PC-3 (cell line): ENCODE measurements around the gene DNAAF2. TPM values are rescaled to one million over a fixed set of nuclear protein-coding genes. Genes with fewer than 3 reads are reported as not detected.
A peak's percentile ranks its signal among the peaks of the same experiment; 100 is the strongest.

ENCODE experiments used
- ATAC-seq: fragments of 200-7000 bp; cut with Tn5 transposase; 2 replicates; pipeline ENCODE4 v1.9.1; 2020; ENCODE audit warnings: mild to moderate bottlenecking, moderate library complexity
- BruUV-seq: library from RNA; stranded (reverse); fragments of 400-500 nt; replicated peaks from 2 replicates; lab custom pipeline; 2021; lab: Mats Ljungman, UMichigan
- CTCF ChIA-PET: fragments of 300-600 bp; sonication (Branson Sonifier 250); formaldehyde crosslinking; loops from one replicate; lab custom pipeline; 2022; ENCODE audit warnings: antibody characterized with exemption; lab: Charles Lee
- POLR2A ChIA-PET: fragments of 300-600 bp; sonication (Branson Sonifier 250); formaldehyde crosslinking; loops from one replicate; lab custom pipeline; 2022; ENCODE audit warnings: antibody characterized with exemption; ENCODE audit not compliant: unreplicated experiment; lab: Charles Lee
- DNase-seq: peaks from one replicate; pipeline ENCODE4 v3.0.0-alpha.2; 2015
- H2AFZ ChIP-seq: fragments of 300-600 bp; sonication (generic); 2 replicates; pipeline ENCODE4 v1.6.0; 2016; ENCODE audit warnings: antibody characterized with exemption, low read length
- H3F3A ChIP-seq: fragments of 300-600 bp; sonication (generic); one replicate; pipeline ENCODE4 v1.6.0; 2017; ENCODE audit warnings: antibody characterized with exemption, low read length, control low read depth, mild to moderate bottlenecking; ENCODE audit not compliant: unreplicated experiment
- H3K27ac ChIP-seq: fragments of 300-600 bp; sonication (generic); 2 replicates; pipeline ENCODE4 v1.5.1; 2016; ENCODE audit warnings: mild to moderate bottlenecking, low read length
- H3K27me3 ChIP-seq: fragments of 300-600 bp; sonication (generic); 2 replicates; pipeline ENCODE4 v1.6.1; 2016; ENCODE audit warnings: low read length, mixed read lengths
- H3K36me3 ChIP-seq: fragments of 300-600 bp; sonication (generic); 2 replicates; pipeline ENCODE4 v1.6.1; 2016; ENCODE audit warnings: low read depth, mixed run types, low read length, mixed read lengths
- H3K4me1 ChIP-seq: fragments of 300-600 bp; sonication (generic); 2 replicates; pipeline ENCODE4 v1.5.1; 2016; ENCODE audit warnings: low read length; ENCODE audit not compliant: insufficient read depth
- H3K4me2 ChIP-seq: fragments of 300-600 bp; sonication (generic); 2 replicates; pipeline ENCODE4 v1.6.0; 2016; ENCODE audit warnings: low read length
- H3K4me3 ChIP-seq: fragments of 300-600 bp; sonication (generic); 2 replicates; pipeline ENCODE4 v1.5.1; 2016; ENCODE audit warnings: mild to moderate bottlenecking, low read length, mixed read lengths
- H3K79me2 ChIP-seq: fragments of 300-600 bp; sonication (generic); 2 replicates; pipeline ENCODE4 v1.6.1; 2017; ENCODE audit warnings: low read length, mixed read lengths
- H3K9ac ChIP-seq: fragments of 300-600 bp; sonication (generic); 2 replicates; pipeline ENCODE4 v1.6.0; 2016; ENCODE audit warnings: mild to moderate bottlenecking, low read length
- H3K9me2 ChIP-seq: fragments of 300-600 bp; sonication (generic); replicated peaks from 2 replicates; pipeline ENCODE4 v1.6.1; 2016; ENCODE audit warnings: mixed run types, low read length, mixed read lengths
- H3K9me3 ChIP-seq: fragments of 300-600 bp; sonication (generic); 2 replicates; pipeline ENCODE4 v1.6.1; 2016; ENCODE audit warnings: low read length, mixed read lengths
- H4K20me1 ChIP-seq: fragments of 300-600 bp; sonication (generic); 2 replicates; pipeline ENCODE4 v1.6.1; 2016; ENCODE audit warnings: low read length, mixed read lengths
- CTCF ChIP-seq: fragments of 300-600 bp; sonication (generic); conservative IDR thresholded peaks from 2 replicates; pipeline ENCODE4 v1.5.1; 2017; ENCODE audit warnings: antibody characterized with exemption, low read depth, mild to moderate bottlenecking, low read length
- EZH2 ChIP-seq: fragments of 300-600 bp; sonication (generic); IDR thresholded peaks from one replicate; pipeline ENCODE4 v1.6.1; 2017; ENCODE audit warnings: antibody characterized with exemption, mild to moderate bottlenecking, low read length; ENCODE audit not compliant: unreplicated experiment
- EZH2phosphoT487 ChIP-seq: fragments of 300-600 bp; sonication (generic); IDR thresholded peaks from 2 replicates; pipeline ENCODE4 v1.6.1; 2018; ENCODE audit warnings: mild to moderate bottlenecking, antibody characterized with exemption, low read length, borderline replicate concordance
- intact Hi-C: fragments of 100-400 bp; cut with micrococcal nuclease; formaldehyde crosslinking; loops from 2 replicates; pipeline ENCODE4 v1.9.0; 2023
- total RNA-seq: library from RNA; depleted of rRNA; stranded (reverse); fragments of >200 nt; gene quantifications from 2 replicates; pipeline ENCODE4 v1.2.3, GENCODE V29; 2014

DNAAF2 gene
- total RNA-seq, 1 experiment from 2014 or later, result 23.2 TPM

- Histone ChIP-seq H3F3A (no peaks in the 10 kb centered on the region), H2AFZ (no peak overlapping the region), H3K79me2 (no peaks in the 10 kb centered on the region), H3K9me2 (no peaks in the 10 kb centered on the region), H4K20me1 (no peaks in the 10 kb centered on the region), H3K4me1 (peaks cover 17% of the 10 kb centered on the region), H3K4me2 (no peak overlapping the region), H3K9ac (no peak overlapping the region), H3K27me3 (no peaks in the 10 kb centered on the region), H3K27ac (no peak overlapping the region), H3K4me3 (no peak overlapping the region), H3K9me3 (no peaks in the 10 kb centered on the region), H3K36me3 (peaks cover 25% of the 10 kb centered on the region)
- intact Hi-C loops, result no loop called here
- ATAC-seq (no peak), DNase-seq (no peak)
- ChIA-PET POLR2A (no interaction called here), CTCF (no interaction called here)
- no TSS peak for BruUV-seq
- TF ChIP-seq EZH2 (no peak), EZH2phosphoT487 (no peak), CTCF (no peak)
Observed at GRCh38 chr14:49653508-49653907, 18.5 kb upstream of the DNAAF2 start.

GRCh38 chr14:49642163-49642562, 7.1 kb upstream of the DNAAF2 start:
- TF ChIP-seq CTCF (no peak), EZH2 (no peak), EZH2phosphoT487 (no peak)
- H3K4me3 ChIP-seq, result no peak overlapping the region
- no peak overlapping the region for H3K4me2 ChIP-seq
- ChIA-PET CTCF (no interaction called here), POLR2A (interaction anchor here (0.6 to 0.7 kb wide), 2 partner anchors 12 to 68 kb away, joined by 3 to 5 read pairs; no protein-coding TSS in a partner anchor)
- no peaks in the 10 kb centered on the region for H3K9me3 ChIP-seq
- ATAC-seq (no peak), DNase-seq (no peak)
- peaks cover 56% of the 10 kb centered on the region for H3K79me2 ChIP-seq
- H3K4me1 ChIP-seq, result peaks cover 18% of the 10 kb centered on the region; the same call in 1 of the 2 replicates
- H4K20me1 ChIP-seq, result no peaks in the 10 kb centered on the region
- intact Hi-C loops, result no loop called here
- H3K27ac ChIP-seq, result peak overlapping the region; percentile 6; the same call in 1 of the 2 replicates
- H3K36me3 ChIP-seq, result peaks cover 26% of the 10 kb centered on the region
- H3F3A ChIP-seq, result no peaks in the 10 kb centered on the region
- no peak overlapping the region for H3K9ac ChIP-seq
- no peaks in the 10 kb centered on the region for H3K9me2 ChIP-seq
- no TSS peak for BruUV-seq
- H3K27me3 ChIP-seq, result no peaks in the 10 kb centered on the region
- peak overlapping the region; percentile 10; the same call in 1 of the 2 replicates for H2AFZ ChIP-seq

- ChIA-PET CTCF (interaction anchor here (0.5 kb wide), 1 partner anchor 131 kb away, joined by 3 read pairs; no protein-coding TSS in a partner anchor), POLR2A (interaction anchor here (0.6 to 0.7 kb wide), 2 partner anchors 12 to 68 kb away, joined by 3 to 5 read pairs; no protein-coding TSS in a partner anchor)
- peaks cover 25% of the 10 kb centered on the region for H3K36me3 ChIP-seq
Observed at GRCh38 chr14:49641697-49642129, 6.7 kb upstream of the DNAAF2 start.

More at GRCh38 chr14:49641697-49642129, 6.7 kb upstream of the DNAAF2 start:
- H3K9me2 ChIP-seq, result no peaks in the 10 kb centered on the region
- ATAC-seq (peak; percentile 91), DNase-seq (peak; percentile 46)
- no TSS peak for BruUV-seq
- peak overlapping the region; percentile 10 for H2AFZ ChIP-seq
- no peaks in the 10 kb centered on the region for H3K9me3 ChIP-seq
- H3K27ac ChIP-seq, result peak overlapping the region; percentile 17; the same call in 1 of the 2 replicates
- H4K20me1 ChIP-seq, result 0 out of 2 replicates have a peak, but pooled peaks cover 2% of the 10 kb centered on the region
- peak overlapping the region; percentile 12; the same call in 1 of the 2 replicates for H3K4me2 ChIP-seq
- H3K27me3 ChIP-seq, result no peaks in the 10 kb centered on the region
- no peak overlapping the region for H3K4me3 ChIP-seq
- intact Hi-C loops, result loop anchor here (2.0 kb wide), 1 partner anchor 19 kb away; no protein-coding TSS in a partner anchor
- peaks cover 60% of the 10 kb centered on the region for H3K79me2 ChIP-seq
- no peaks in the 10 kb centered on the region for H3F3A ChIP-seq
- H3K9ac ChIP-seq, result no peak overlapping the region
- H3K4me1 ChIP-seq, result peaks cover 21% of the 10 kb centered on the region; the same call in 1 of the 2 replicates
- TF ChIP-seq EZH2 (no peak), CTCF (no peak), EZH2phosphoT487 (no peak)
